NCI-H2227 (cell line): ENCODE measurements around the gene ANKRD40.
"Not testable (repeated sequence)": the region's sequence is repeated elsewhere in the genome, so short reads cannot be mapped to it uniquely, and the experiment has no call there.

ENCODE experiments used
- DNase-seq: peaks from one replicate; lab custom pipeline; 2025; ENCODE audit not compliant: unreplicated experiment; lab: John Stamatoyannopoulos, UW

Gene ANKRD40

DNA sequence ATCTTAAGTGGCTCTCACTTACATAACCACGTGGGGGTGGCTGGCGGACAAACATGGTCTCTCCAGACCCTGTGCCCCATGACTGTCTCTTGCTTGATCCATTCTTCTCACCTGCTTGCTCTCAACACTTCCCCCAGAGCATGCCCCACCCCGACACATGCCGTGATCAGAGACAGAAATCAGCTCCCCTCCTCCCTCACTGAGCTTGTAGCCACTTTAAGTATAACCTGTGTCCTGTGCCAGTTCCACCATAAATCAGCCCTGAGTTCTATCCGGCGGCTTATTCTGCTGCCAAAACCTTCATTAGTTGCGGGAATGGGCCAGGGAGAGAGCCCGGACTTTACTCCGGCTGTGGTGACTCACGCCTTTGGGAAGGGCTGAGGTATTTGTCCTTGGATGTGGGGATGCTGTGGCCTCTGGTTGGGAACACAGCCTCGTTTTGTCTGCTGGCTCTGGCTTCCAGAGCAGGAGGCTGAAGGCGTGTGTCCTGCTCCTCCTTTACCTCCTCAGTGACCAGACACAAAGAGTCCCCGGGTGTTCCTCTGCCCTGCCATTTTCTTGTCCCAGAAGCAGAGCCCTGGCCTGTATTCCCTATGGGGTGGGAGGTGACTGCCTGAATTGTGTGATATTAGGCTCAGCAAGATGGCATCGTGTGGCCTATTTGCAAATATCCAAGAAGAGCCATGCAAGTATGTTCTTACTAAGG lies 21.1 kb downstream of the ANKRD40 start:
- no peak for DNase-seq

GRCh38 chr17:50685691-50686493 lies 21.8 kb downstream of the ANKRD40 start:
- no peak for DNase-seq

- no peak for DNase-seq
Observed at GRCh38 chr17:50685334-50685665, 22.4 kb downstream of the ANKRD40 start.

GRCh38 chr17:50684612-50685333 lies 22.9 kb downstream of the ANKRD40 start:
- no peak for DNase-seq

DNA sequence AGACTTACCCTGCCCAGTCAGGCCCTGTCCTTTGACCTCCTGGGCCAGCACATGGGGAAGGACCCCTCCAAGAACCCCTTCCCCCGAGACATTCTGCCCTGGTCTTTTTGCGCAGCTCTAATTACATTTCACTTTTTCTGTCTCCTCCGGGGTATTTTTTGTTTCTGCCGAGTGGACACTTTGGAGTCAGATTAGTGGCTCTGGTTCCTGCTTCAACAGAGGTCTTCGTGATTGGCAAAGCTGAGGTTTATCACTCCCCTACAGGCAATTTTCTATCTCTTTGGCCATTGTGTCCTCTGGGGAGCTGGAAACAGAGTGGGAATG lies 23.5 kb downstream of the ANKRD40 start:
- DNase-seq = no peak

DNA sequence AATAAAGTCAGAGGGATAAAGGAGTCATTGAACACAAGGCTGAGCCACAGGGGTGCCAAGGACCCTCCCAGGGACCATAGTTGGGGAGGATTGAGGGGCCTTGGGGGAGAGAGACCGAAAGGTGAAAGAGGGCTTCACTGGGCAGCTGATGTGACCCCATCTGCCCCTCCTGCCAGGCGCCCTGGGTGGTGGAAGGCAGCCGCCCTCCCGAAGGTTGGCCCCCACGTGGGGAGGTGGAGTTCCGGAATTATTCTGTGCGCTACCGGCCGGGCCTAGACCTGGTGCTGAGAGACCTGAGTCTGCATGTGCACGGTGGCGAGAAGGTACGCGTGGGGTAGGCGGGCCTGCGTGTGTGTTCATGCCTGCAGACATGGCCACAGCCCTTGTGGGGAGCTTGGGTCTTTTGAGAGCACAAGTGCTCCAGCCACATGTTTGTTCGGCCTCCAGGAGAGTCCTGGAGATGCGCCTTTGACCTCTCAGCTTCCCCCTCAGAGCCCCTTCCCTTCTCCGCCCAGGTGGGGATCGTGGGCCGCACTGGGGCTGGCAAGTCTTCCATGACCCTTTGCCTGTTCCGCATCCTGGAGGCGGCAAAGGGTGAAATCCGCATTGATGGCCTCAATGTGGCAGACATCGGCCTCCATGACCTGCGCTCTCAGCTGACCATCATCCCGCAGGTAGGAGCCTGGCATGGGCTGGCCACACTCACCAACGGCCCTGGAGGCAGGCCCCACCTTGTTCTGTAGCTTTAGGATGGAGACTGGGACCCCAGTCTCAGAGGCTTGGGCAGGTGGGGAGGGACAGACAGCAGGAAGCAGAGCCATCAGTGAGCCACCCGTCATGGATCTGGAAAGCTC lies 24.1 kb downstream of the ANKRD40 start:
- no peak for DNase-seq

DNA sequence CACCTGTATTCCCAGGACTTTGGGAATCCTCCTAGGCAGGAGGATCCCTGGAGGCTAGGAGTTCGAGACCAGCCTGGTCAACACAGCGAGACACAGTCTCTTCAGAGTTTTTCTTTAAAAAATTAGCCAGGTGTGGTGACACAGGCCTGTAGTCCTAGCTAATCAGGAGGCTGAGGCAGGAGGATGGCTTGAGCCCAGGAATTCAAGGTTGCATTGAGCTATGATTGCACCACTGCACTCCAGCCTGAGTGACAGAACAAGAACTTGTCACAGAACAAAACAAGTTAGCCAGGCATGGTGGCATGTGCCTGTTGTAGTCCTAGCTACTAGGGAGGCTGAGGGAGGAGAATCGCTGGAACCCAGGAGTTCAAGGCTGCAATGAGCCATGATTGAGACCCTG lies 24.8 kb downstream of the ANKRD40 start:
- DNase-seq = no peak

DNA sequence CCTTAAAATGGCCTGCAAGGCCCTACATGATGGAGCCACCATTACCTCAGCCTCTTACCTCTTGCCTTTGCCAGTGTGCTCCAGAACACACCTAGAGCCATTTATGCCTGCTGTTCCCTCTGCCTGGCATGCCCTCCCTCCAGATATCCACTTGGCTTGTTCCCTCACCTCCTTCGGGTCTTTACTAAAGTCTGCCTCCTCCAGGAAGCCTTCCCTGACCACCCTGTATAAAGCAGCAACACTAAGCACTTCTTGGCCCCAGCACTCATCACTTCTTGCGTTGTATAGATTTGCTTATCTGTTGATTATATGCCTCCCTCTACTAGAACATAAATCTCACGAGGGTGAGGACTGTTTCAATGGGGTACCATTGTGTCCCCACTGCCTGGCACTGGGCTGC lies 25.3 kb downstream of the ANKRD40 start:
- DNase-seq = no peak

- peak; percentile 74 for DNase-seq
Observed at GRCh38 chr17:50681263-50682200, 26.2 kb downstream of the ANKRD40 start.

- DNase-seq = not testable (repeated sequence)
Observed at GRCh38 chr17:50680543-50681262, 27.0 kb downstream of the ANKRD40 start.

DNA sequence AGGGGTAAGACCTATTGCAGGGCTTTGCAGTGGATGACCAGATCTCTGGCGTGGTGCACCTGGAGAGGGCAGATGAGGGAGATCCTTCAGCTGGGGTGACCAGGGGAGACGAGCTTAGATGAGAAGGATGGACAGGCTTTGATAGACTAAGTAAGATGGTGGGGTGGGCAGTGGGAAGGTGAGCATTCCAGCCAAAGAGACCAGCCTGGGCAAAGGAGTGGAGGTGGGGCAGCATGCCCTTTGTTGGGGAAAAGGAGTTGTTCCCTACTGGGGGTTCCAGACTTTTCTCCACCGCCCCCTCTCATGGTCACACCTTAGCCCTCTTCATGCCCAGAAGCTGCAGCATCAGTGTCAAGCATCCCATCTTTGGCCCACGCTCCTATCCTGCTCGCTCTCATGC lies 27.6 kb downstream of the ANKRD40 start:
- DNase-seq = no peak

- DNase-seq = no peak
Observed at GRCh38 chr17:50679008-50679544, 28.6 kb downstream of the ANKRD40 start.

- DNase-seq = no peak
Observed at GRCh38 chr17:50677851-50678375, 29.8 kb downstream of the ANKRD40 start.

DNA sequence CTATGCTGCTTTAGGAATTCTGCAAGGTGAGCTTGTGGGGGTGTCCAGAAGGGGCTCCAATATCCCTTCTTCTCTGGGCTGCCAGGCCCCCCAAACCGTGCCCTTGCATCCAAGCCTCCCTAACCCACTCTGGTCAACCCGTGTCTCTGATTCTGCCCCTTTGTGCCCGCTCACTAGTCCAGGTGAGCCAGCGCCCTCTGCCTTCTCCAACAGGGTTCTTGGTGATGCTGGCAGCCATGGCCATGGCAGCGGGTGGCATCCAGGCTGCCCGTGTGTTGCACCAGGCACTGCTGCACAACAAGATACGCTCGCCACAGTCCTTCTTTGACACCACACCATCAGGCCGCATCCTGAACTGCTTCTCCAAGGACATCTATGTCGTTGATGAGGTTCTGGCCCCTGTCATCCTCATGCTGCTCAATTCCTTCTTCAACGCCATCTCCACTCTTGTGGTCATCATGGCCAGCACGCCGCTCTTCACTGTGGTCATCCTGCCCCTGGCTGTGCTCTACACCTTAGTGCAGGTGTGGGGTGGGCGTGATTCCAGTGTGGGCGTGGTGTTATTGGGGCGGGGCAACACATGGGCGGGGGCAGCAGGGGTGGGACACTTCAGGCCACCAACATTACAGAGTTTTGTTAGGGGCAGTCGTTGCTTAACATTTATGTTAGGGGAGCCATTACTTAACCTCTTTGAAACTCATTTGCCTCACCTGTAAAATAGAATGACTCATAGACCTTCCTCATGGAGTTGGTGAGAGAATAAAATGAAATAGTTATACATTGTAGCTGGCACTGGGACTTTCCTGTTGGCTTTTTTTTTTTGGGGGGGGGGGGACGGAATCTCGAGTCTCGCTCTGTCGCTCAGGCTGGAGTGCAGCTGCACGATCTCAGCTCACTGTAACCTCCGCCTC lies 31.4 kb downstream of the ANKRD40 start:
- DNase-seq = no peak

GRCh38 chr17:50675627-50676026 lies 32.1 kb downstream of the ANKRD40 start:
- DNase-seq = no peak

DNA sequence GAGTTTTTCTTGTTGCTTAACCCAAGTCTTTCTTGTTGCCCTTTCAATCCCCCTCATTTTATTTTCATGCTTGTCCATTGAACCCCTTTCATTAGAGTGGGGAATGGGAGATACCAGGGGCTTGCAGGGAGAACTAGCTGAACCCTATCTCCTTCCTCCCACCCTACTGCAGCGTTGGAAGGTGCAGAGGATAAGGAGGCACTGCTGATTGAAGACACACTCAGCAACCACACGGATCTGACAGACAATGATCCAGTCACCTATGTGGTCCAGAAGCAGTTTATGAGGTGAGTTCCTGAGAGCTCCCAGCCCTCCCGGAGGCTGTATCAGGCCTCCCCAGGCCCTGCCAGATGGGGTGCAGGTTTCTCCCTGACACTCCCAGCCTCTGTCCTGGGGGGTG lies 32.5 kb downstream of the ANKRD40 start:
- no peak for DNase-seq

- no peak for DNase-seq
Observed at GRCh38 chr17:50672831-50673551, 34.7 kb downstream of the ANKRD40 start.
